NAMALWA (cell line): ENCODE results near the gene RTL1.

Experiments used
- DNase-seq: peaks from one replicate; pipeline ENCODE4 v3.0.0-alpha.2; 2015; ENCODE audit warnings: low spot score

RTL1 gene

DNA sequence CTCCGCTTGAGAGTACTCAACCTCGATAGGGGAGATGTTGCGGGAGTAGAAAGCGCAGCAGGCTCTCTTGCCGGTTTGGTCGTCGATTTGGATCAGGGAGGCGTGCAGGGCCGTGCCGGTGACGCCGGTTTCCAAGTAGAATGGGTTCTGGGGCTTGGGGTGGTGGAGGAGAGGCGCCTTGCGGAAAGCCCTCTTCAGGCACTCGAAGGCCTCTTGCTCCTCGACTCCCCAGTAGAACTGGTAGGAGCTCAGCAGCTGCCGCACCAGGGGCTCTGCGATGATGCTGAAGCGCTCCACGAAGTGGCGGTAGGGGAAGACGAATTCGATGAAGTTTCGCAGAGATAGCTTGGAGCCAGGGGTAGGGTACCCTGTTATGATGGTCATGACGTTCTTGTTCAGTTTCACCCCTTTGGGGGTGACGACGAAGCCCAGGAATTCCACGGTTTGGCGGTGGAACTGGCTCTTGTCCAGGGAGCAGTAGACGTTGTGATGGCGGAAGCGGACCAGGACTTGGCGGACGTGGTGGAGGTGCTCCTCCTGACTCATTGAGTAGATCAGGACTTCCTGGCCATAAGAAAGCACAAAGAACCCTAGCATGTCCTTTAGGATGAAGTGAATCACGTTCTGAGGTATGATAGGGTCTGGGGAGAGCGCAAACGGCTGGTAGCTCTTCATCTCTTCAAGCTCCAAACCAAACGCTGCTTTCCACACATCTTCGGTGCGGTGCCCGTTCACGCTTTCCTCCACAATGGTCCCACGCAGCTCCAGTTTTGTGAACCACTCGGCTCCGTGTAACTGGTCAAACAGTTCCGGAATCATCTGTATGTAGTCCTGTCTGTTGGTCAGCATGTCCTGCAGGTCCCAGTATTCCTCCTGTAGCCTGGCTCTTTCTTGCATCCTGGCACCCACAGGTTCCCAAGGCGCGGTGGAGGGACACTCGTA is 21.2 kb downstream of the RTL1 start:
- no peak for DNase-seq

DNA sequence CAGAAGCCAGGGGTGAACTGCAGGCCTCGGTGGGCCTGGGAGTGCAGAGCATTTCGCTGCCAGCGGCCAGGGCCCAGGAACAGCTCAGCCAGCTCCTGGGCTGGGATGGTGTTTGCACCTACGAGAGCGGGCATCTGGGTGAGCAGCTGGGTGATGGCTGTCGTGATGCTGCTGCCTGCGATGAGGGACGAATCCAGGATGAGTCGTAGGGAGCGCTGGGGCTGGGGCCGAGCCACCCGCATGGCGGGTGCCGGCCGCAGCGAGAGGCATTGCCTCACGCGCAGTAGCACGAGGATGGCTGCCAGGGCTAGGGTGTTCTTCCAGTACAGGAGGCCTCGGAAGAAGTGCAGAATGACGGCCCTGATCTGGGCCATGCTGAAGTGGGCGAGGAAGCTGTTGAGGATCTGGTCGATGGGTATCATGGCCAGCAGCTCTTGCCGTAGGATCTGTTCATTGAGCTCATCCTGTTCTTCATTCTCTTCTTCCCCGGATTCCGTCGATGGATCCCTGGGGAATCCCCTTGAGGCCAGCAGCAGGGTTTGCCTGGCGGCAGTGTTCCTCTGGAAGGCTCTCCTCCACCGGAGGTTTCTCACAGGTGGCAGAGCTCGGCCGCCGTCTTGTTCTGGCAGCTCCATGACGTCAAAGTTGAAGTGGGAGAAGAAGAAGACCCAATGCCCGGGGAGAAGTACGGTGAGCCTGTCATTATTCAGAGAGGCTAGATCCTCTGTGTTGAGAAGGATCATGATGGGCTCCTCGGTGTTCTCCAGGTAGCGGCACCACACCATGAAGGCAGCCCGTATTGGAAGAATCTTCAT is 22.1 kb downstream of the RTL1 start:
- DNase-seq, result no peak

DNA sequence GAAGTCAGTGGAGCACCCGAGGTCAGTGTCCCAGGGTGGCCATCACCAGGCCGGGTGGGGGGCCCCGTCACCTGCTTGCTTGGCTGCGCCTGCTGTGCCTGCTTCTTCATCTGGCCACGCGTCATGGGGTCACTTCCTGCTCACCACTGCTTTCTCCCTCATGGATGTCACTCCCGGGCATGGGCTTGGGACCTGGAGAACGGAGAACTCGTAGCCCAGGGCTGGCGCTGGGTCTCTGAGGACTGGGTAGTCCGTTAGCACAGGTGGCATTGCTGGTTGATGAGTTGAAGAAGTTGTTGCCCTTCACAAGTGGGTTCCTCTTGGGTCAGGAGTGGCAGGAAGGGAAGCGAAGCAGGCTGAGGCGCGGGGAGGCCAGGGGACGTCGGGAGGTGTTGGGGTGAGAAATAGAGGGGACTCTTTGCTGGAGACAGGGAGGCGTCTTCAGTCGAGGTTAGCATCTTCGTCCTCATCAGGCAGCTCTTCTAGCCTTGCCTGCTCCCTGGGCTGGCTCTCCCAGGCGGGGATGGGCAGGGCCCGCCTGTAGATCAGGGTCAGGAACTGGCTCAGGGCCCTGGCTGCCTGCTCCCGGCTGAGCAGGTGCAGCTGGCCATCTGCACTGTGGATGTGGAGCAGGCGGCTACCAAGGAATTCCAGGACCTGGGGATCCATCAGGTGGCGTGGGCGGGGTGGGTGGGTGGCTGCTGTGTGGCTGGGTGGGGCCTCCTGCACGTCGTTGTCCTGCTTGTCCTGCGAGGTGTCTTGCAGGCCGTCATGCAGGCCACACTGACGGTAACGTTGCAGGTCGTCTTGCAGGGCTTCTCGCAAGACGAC is 23.0 kb downstream of the RTL1 start:
- no peak for DNase-seq

DNA sequence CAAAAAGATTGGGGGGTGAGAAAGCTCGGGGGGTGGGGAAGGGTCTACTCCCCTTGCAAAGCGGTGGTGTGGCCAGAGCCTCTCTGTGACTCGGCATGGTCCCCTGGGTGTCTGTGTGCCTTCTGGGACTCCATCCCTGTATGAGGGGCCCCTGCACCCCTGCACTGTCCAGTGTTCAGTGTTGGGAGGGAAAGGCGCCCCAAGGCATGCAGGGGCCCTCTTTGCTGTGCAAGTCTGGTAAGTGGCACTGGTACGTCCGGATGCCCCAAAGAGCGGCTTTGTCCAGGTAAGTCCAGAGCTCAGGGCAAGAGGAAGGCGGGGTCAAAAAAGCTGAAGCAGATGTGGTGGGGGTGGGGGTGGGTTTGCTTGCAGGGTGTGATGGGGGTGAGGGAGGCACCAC is 23.7 kb downstream of the RTL1 start:
- no peak for DNase-seq

DNA sequence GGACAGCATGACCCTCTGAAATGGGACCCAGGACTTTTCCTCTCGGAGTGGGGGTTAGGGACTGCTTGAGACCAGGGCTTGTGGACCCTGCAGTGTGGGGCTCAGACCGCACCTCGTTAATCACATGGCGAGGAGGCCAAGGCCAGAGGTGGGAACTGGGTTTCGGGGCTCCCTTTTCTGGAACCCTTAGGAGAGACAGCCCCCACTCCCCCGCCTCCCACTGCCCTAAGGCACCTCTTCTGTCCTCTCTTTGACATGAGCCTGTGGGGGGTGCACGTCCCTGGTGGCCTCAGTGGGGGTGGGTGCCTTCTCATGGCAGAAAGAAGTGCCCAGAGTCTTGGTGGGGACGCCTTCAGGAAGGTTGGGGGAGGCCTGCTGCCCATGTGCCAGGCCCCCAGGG is 24.3 kb downstream of the RTL1 start:
- no peak for DNase-seq

DNA sequence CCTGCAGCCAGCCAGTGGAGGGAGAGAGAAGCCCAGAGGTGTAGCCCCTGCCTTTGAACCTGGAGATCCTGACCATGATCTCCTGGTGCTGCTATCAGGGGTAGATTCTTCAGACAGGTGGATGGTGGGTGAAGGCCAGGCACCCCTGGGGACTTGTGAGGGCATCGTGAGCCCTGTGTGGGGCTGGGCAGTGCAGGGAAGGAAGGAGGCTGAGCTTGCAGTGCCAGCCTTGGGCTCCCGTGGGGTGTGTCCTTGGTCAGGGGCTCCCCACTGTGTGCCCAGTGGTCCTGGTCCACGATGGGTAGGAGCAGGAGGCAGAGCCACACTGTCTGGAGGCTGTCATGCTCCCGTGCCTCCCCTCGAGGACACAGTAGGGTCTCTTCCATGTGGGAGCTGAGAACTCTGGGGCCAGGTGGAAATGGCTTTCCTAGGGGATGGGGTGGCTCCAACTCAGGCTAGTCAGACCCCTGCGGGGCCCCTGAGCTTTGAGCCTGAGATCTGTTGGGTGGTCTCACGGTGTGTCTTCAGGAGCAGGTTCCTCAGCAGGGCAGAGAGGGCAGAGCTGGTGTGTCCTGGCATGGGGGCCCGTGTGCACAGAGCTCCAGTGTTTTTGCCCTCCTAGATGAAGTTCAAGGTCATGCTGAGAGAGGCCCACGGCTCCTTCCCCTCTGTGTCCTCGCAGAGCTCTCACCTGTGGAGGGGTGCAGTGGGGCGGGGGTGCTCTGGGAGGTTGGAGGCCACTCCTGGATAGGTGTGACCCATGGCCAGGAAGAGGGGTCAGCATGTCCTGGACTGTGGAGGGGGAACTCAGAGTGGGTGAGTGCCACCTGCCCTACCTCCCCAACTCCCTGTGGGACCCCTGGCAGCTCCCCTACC is 25.0 kb downstream of the RTL1 start:
- no peak for DNase-seq

DNA sequence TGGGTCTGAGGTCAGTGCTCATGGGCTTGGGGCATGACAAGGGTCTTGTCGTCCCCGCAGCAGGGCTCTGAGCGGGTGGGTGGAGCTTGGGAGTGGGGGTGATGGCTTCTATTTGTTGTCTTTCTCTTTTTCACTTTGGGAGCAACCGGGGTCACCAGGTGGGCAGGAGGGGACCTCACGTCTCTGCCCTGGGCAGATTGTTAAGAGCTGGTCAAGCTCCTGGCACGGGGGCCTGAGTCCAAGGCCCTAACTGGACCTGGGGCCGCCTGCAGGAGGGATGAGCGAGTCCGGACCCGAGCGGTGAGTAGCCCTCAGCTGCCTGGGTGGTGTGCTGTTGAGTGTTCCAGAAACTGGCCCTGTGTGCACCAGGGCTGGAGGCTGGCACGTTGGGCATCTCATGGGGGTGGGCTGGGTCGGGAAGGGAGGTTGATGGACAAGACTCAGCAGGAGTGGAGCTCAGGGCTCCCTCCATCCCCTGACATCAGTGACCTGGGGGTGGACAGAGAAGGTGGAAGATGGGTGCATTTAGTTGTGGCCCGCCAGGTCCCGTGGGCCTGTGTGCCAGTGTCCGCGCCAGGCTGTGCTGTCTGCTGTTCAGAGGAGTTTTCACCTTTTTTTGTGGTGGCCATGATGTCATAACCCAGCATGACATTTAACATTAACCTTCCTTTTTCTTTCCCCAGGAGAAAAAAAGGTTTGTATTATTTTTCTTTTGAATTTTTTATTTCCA is 27.5 kb downstream of the RTL1 start:
- no peak for DNase-seq

DNA sequence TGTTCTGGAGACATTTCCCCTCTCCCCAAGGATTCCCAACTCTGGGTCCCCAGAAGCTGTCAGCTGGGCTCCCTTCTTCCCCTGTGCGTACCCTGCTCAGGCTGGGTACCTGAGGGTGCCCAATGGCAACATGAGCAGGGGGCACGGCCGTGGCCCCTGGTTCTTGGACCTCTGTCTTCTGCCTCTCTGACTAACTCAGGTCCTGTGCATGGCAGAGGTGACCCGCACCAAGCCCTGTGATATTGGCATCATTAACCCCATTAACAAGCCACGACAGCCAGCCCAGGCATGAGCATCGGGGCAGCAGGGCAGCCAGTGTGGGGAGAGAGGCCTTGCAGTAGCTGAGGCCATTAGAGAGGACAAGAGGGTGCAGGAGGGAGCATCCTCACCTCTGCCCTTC is 28.4 kb downstream of the RTL1 start:
- no peak for DNase-seq

DNA sequence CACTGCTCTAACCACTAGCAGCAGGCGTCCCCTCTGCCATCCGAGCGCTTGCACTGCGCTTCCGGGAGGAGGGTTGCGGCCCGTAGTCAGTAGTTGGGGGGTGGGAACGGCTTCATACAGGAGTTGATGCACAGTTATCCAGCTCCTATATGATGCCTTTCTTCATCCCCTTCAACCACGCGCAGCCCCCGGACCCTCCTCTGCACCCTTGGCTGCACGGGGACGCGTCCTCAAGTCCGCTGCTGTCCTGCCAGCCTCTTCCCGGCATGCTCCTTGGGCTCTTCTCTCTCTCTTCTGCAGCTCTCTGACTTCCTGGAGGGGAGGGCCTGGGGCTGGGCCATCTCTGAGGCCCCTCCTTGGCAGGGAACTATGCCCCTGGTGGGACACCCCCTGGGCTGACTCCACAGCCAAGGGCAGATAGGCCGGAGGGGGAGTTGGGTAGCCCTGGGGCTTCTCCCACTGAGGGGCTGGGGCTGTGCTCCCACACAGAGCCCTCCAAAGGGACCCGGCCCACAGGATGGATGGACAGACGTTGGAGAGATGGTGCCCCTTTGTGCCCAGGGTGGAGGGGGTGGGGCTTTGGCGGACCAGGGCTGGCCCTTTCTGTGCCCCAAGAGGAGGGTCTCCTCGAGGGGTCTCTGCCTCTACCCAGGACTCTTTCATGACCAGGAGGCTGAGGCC is 29.0 kb downstream of the RTL1 start:
- no peak for DNase-seq

DNA sequence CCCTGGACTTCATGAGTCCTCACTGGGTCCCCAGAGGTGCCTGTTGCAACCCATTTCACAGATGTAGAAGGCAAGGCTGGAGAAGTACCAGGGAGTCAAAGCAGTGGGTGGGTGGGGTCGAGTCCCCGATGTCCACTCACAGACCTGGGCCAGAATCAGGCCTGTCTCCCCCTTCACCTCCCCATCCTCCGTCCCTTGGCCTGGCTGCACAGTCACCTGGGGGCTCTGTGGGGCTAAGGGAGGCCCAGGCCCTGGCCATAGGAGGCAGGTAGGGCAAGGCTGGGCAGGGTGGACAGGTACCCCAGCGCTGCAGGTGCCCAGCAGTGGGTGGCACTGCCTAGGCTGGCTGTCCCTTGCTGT is 29.5 kb downstream of the RTL1 start:
- no peak for DNase-seq

DNA sequence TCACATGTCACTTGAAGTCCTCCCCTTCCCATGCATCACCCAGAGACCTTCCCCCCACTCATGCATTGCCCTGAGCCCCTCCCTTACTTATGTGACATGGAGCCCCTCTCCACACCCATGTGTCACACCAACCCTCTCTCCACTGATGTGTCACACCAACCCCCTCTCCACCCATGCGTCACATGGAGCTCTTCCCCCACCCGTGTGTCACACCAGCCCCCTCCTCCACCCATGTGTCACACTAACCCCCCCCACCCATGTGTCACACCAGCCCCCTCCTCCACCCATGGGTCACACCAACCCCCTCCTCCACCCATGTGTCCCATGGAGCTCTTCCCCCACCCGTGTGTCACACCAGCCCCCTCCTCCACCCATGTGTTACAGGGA is 30.4 kb downstream of the RTL1 start:
- DNase-seq, result no peak

DNA sequence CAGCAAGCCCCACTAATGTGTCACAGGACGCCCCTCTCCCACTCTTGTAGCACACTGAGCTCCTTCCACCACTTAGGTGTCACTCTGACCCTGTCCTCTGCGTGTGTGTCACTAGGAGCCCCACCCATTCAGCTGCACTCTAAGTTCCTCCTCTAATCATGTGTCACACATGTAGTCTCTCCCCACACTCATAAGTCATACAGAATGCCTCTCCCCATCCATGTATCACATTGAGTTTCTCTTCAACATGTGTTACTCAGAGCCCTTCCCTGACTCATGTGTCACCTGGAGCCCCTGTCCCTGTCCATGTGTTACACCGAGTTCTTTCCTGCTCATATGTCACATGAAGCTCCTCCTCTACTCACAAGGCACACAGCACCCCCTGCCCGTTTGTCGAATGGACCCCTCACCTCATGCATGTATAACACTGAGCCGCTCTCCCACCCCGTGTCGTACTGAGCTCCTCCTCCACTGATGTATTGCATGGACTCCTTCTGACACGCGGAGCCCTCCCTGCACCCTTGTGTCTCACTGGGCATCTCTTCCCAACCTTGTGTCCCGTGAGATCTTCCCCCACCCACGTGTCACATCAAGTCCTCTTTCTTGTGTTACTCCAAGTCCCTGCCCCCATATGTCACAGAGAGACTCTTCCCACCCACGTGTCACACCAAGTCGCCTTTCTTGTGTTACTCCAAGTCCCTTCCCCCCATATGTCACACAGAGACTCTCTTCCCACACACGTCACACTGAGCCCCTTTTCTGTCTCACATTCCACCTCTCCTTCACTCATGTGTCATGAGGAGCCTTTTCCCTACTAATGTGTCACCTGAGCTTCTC is 31.0 kb downstream of the RTL1 start:
- DNase-seq, result peak; percentile 45

DNA sequence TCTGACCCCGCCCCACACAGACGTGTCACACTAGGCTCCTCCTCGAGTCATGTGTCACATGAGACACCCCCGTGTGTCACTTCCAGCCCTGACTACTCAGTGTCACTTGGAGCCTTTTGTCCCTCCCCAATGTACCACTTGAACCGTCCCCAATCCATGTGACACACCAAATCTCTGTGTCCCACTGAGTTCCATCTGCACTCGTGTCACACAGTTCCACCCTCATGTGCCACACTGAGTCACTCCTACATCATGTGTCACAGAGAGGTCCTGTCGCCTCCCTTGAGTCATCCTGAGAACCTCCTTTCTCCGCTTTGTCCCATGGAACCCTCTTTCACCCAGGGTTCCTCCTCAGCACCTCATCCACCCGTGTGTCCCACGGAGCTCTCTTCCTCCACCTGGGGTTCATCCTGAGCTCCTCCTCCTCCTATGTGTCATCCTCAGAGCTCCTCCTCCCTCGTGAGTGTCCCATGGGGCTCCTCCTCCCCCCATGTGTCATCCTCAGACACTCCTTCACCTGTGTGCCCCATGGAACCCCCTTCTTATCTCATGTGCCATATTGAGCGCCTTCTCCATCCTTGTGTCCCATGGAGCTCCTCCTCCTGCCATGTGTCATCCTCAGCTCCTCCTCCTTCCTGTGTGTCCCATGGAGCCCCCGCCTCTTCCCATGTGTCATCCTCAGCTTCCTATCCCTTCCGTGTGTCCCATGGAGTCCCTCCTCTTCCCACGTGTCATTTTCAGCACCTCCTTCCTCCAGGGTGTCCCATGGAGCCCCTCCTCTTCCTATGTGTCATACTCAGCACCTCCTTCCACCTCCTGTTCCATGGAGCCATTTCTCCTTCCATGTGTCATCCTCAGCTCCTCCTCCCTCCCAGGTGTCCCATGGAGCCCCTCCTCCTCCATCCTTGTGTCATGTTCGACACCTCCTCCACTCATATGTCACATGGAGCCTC is 32.0 kb downstream of the RTL1 start:
- peak; percentile 10 for DNase-seq

DNA sequence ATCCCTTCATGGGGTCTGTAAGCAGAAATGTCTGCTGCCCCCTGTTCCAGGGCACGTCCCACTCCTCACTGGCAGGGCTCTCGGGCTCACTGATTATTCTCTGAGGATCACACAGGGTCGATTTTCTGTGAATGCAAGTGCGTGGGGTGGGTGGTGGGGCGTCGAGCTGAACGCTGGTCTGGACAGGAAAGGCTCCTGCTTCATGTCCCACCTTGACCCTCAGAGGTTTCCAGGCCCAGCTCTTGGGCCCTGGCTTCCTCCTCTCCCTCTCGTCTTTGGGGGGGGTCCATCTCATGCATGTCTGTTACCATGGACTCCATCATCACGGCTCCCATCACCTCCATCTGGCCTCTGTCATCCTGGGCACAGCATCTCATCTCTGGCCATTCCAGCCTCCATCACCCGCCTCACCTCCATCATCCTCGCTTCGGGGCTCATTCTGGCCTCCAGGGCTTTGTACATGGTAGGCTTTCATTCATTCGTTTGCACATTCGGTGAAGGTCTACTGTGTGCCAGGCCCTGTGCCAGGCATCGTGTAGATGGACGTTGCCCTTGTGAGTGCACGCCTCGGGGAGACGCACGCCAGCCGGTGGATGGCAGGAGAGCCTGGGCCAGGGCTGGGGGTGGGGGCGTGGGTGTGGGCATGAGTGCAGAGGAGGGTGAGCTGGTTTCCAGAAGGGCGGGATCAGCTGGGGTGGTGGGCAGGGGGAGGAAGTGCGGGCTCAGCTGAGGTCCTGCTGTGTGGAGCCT is 34.7 kb downstream of the RTL1 start:
- no peak for DNase-seq

DNA sequence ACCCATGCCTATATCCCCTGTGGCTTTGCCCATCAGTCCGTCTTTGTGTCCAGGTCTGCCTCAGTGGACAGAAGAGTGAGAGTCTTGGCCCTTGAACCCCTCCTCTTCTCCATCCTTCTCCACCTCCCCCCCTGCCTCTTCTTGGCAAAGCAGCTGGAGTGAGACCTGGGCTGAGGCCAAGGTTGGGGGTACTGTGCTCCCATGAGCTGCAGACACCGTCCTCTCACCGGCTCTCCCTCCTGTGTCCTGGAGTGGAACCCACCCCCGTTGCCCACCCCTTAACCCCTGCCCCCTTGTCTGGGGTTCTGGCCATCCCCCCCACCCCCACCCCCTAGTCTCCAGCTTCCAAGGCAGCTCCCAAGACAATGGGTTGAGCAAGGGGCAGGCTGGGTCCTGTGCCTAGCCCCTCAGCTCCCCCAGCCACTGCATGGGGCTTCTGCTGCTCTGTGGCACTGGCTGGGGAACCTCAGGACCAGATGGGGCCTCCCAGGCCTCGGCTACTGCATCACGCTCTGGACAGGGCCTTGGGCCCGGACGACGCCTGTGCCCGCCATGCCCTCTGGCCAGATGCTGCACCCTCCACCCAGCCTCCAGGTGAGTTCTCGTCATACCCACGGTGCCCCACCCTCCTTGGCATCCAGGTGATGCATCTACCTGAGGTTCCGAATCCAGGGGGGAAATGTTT is 35.7 kb downstream of the RTL1 start:
- DNase-seq, result no peak
